CD4-positive, alpha-beta T cell treated with Interleukin-17A for 1 hour (primary cell): ENCODE data around the gene GRIN2D.

Source experiments
- DNase-seq: peaks from one replicate; pipeline ENCODE4 v3.0.0-alpha.2; 2020

GRIN2D gene

DNA sequence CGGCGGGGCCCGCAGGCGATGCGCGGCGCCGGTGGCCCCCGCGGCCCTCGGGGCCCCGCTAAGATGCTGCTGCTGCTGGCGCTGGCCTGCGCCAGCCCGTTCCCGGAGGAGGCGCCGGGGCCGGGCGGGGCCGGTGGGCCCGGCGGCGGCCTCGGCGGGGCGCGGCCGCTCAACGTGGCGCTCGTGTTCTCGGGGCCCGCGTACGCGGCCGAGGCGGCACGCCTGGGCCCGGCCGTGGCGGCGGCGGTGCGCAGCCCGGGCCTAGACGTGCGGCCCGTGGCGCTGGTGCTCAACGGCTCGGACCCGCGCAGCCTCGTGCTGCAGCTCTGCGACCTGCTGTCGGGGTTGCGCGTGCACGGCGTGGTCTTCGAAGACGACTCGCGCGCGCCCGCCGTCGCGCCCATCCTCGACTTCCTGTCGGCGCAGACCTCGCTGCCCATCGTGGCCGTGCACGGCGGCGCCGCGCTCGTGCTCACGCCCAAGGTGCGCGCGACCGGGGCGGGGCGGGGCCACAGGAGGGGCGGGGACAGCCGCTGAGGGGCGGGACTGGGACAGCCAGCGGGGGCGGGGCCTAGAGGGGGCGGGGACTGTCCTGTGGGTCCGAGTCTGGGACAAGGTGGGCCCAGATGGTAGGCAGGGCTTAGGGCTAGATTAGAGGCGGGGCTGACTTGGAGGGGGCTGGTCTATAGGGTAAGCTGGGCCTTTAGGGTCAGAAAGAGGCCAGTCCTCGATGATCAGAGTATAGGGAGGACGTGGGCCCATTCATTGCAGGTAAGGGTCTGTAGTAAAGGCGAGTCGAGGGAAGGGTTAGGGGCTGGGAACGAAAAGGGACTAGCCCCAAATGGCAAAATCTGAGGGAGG lies 5.1 kb downstream of the GRIN2D start:
- DNase-seq: peak; percentile 90

DNA sequence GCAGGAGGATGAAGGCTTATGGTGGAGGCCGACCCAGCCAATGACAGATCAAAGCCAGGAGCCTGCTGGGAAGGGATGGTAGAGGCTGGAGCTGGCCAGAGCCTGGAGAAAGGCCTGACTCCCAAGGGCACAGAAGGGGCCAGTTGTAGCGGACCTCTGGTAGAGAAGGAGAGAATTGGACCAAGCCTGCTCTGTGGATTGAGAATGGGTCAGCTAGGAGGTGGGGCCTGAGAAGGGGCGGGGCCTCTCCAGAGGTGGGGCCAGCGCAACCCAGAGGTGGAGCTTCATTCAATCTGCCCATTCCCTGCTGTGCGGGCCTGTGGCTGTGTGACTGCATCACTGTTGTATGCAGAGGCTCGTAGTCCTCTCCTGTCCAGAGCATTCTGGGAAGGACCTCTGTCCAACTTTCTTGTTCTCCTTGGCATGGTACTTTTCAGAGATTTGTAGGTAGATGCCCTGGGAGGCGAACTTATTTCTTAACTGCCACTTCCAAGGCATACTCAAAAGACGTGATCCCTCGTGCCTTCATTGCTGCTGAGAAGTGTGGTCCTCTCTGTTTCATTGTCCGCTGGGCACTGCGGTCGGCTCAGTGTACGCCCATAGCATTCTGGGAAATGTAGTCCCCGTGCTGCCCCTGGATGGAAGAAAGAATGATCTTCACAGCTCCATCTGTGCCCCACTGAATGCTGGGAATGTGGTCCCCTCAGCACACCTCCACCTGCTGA lies 6.7 kb downstream of the GRIN2D start:
- peak; percentile 55 for DNase-seq

GRCh38 chr19:48401287-48401686 lies 7.8 kb downstream of the GRIN2D start:
- DNase-seq: no peak

DNA sequence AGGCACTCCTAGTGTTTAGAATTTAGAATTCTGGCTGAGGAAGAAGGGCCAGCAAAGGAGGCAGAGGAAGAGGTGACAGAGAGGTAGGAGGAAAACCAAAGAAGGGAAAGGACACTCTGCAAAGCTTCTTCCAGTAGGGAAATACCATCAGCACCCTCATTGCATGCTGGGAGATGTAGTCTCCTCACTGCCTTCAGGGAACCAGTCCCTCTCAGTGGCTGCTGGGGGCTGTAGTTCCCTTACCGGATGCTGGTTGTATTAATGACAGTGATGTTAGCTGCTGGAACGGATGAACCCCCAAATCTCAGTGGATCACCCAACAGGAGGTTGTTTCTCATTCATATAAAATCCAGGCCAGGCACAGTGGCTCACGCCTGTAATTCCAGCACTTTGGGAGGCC lies 10.1 kb downstream of the GRIN2D start:
- peak; percentile 75 for DNase-seq

DNA sequence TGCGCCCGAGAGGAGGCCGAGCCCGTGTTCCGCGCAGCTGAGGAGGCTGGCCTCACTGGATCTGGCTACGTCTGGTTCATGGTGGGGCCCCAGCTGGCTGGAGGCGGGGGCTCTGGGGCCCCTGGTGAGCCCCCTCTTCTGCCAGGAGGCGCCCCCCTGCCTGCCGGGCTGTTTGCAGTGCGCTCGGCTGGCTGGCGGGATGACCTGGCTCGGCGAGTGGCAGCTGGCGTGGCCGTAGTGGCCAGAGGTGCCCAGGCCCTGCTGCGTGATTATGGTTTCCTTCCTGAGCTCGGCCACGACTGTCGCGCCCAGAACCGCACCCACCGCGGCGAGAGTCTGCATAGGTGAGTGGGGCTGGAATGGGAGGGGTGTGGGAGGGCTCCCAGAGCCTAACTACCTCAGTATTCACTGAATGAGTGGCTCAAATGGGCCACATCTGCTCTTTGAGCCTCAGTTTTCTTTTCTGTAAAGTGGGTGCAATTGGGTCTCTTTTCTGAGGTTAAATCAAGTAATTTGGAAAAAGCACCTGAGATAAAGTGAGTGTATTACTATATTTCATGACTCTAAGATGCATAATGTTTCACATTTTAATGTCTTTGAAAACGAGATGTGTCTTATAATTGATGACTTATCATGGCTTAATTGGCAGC lies 11.7 kb downstream of the GRIN2D start:
- DNase-seq: no peak

- no peak for DNase-seq
Measured at GRCh38 chr19:48405850-48406249, 12.4 kb downstream of the GRIN2D start.

GRCh38 chr19:48413879-48414587 lies 20.6 kb downstream of the GRIN2D start:
- DNase-seq: no peak

- DNase-seq: peak; percentile 85
Measured at GRCh38 chr19:48415395-48415794, 21.9 kb downstream of the GRIN2D start.

GRCh38 chr19:48415806-48416221 lies 22.3 kb downstream of the GRIN2D start:
- no peak for DNase-seq

DNA sequence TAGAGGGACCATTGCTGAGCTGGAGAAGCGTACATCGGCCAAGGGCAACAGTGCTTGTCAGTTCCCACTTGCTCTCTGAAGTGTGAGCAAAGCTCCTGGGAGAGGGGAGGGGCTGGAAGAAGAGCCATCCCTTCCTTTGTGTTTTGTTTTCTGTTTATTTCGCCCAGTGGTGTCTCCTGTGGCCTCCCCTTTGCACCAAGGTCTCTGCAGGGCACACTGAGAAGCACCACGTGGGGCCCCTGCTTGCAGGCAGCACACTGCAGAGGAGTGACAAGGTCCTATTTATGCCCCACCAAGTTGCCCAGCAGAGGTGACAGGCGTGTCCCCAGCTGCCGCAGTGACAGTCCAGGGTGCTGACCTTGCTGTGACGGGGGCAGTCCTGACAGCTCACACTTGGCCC lies 24.0 kb downstream of the GRIN2D start:
- no peak for DNase-seq

DNA sequence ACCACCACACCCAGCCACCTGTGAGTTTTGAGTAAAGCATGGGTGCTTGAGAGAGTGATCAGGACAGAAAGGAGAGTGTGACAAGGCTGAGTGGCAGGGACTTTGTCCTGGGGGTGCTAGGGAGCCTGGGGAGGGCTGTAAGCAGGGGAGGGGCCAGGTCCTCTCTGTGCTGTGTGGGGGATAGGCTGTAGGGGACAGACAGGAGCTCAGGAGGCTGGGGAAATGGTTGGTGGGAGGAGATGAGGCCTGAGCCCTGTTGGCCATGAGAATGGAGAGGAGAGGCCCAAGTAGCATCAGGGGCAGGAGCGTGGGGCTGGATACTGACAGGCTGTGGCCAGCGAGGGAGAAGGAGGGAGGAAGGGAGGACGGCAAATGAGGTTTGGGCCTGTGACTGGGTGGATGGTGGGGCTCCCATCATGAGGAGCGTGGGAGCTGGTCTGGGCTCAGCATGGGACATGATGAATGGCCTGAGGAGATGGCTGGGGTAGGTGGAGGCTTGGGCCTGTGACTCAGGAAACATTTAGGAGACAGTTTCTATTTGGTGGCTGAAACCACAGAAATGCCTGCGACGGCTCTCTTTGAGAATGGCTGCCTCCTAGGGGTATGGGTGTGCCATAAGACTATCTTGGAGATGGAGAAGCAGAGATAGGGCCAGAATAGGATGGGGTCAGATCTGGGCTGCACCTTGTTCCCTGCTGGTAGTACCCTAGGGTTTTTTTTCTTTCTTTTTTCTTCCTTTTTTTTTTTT lies 25.0 kb downstream of the GRIN2D start:
- DNase-seq: no peak

DNA sequence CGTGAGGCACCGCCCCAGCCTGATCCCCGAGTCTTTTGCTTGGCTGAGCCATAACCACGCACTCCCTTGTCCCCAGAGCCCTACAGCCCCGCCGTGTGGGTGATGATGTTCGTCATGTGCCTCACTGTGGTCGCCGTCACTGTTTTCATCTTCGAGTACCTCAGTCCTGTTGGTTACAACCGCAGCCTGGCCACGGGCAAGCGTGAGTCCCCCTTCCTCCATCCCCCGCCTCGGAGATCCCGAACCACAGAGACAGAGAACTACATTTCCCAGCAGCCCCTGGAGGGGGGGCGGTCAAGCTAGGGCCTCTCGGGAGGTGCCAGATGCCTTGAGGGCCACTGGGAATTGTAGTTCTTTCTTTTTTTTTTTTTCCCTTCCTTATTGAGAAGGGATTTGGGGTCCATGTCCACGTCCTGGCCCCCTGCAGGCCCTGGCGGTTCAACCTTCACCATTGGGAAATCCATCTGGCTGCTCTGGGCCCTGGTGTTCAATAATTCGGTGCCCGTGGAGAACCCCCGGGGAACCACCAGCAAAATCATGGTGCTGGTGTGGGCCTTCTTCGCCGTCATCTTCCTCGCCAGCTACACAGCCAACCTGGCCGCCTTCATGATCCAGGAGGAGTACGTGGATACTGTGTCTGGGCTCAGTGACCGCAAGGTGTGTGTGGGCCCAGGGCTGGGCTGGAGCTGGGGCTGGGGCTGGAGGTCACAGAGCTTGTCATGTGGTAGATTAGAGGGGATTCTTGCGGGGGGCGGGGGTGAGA lies 25.9 kb downstream of the GRIN2D start:
- DNase-seq: peak; percentile 85

DNA sequence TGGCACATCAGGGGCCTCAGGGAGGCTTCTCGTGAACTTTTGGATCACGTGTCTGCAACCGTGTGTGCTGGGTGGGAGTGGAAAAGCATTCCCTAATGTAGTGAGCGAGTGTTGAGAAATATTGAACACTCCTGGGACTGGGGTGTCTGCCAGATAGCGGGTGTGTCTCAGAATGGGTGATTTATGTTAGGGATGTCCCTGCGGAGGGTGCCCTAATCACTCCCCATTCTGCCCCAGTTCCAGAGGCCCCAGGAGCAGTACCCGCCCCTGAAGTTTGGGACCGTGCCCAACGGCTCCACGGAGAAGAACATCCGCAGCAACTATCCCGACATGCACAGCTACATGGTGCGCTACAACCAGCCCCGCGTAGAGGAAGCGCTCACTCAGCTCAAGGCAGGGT lies 28.1 kb downstream of the GRIN2D start:
- DNase-seq: no peak

DNA sequence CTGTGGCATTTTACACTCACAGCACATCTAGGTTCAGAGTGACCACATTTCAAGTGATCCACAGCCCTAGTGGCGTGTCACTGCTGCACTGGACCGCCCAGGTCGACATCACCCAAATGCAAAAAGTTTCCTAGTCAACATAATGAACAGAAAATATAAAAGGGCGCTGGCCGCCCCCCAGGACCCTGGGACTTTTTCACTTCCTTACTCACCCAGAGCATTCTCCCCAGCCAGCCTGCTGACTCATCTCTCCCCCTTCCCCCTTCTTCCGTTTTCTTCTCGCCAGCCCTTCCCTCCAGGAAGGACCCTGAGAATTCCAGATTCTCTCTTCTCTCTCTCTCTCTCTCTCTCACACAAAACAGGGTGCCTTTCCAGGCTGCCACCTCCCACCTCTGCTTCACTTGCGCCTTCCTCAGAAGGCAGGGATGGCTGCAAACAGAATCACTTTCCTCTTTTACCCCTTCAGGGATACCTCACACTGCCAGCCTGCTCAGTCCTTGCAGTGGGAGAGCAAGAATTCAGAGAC lies 31.3 kb downstream of the GRIN2D start:
- no peak for DNase-seq

- no peak for DNase-seq
Measured at GRCh38 chr19:48428670-48429069, 35.2 kb downstream of the GRIN2D start.

DNA sequence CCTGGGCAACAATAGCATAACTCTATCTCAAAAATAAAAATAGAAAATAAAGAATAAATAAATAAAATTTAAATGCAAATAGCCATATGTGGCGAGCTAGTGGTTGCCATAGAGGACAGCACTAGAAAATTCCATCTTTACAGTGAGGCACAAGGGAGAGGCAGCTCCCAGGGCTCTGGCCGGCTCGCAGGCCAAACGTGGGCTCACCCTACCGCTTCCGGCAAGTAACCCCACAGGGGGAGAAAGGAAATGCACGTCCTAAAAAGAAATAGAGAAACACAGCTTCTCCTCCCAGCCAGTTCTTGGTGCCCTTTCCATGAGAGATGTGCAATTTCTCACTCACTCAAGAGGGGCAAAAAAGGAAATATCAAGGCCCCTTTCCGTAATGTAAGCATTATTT lies 39.9 kb downstream of the GRIN2D start:
- no peak for DNase-seq

DNA sequence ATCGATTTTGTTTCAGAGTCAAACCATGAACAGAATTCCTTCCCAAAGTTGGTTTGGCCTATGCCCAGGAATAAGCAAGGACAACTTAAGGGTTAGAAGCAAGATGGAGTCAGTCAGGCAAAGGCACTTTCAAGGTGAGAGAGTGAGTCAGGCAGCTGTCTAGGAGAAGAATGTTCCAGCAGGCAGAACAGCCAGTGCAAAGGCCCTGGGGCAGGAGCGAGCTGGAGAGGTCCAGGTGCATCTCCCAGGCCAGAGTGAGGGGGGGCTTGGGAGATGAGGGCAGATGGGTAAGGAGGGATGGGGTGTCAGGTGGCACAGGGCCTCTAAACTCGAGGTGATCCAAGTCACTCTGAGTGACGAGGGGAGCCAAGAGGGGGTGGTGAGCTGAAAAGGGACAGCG lies 43.1 kb downstream of the GRIN2D start:
- DNase-seq: no peak

DNA sequence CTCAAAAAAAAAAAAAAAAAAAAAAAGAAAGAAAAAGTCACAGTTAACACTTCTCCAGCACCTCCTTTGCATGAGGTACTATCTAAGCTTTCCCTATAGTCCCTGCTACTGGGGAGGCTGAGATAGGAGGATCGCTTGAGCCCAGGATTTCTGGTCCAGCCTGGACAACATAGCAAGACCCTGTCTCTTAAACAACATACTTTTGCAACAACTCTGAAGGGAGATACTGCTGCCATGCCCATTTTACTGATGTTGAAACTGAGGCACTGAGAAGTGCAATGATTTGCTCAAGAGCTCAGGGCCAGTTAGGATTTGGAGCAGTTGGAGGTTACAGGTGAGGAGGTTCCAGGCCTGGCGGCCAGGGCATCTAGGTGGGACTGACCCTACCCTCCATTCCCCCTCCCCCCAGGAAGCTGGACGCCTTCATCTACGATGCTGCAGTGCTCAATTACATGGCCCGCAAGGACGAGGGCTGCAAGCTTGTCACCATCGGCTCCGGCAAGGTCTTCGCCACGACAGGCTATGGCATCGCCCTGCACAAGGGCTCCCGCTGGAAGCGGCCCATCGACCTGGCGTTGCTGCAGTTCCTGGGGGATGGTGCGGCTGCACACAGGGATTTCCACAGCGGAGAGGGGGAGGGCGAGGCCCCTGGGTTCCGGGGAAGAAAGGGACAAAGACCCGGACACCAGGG lies 48.0 kb downstream of the GRIN2D start:
- no peak for DNase-seq

DNA sequence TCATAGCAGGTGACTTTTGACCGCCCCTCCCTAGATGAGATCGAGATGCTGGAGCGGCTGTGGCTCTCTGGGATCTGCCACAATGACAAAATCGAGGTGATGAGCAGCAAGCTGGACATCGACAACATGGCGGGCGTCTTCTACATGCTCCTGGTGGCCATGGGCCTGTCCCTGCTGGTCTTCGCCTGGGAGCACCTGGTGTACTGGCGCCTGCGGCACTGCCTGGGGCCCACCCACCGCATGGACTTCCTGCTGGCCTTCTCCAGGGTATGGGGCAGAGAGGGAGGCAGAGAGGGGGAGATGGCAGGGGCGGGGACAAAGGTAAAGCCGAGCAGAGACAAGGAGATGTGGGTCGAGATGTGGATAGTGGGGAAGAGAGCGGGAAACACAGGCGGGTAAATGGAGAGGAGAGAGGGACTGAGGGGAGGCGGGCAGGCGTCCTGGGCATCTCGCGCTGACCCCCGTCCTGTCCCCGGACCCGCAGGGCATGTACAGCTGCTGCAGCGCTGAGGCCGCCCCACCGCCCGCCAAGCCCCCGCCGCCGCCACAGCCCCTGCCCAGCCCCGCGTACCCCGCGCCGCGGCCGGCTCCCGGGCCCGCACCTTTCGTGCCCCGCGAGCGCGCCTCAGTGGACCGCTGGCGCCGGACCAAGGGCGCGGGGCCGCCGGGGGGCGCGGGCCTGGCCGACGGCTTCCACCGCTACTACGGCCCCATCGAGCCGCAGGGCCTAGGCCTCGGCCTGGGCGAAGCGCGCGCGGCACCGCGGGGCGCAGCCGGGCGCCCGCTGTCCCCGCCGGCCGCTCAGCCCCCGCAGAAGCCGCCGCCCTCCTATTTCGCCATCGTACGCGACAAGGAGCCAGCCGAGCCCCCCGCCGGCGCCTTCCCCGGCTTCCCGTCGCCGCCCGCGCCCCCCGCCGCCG lies 48.9 kb downstream of the GRIN2D start:
- DNase-seq: no peak

- peak; percentile 9 for DNase-seq
Measured at GRCh38 chr19:48443256-48443655, 49.8 kb downstream of the GRIN2D start.
